Fibroblast of skin of right quadriceps (primary cell): ENCODE results near the gene RACK1.

Experiments
- DNase-seq: peaks from one replicate; pipeline ENCODE4 v3.0.0-alpha.2; 2013

The RACK1 gene

DNA sequence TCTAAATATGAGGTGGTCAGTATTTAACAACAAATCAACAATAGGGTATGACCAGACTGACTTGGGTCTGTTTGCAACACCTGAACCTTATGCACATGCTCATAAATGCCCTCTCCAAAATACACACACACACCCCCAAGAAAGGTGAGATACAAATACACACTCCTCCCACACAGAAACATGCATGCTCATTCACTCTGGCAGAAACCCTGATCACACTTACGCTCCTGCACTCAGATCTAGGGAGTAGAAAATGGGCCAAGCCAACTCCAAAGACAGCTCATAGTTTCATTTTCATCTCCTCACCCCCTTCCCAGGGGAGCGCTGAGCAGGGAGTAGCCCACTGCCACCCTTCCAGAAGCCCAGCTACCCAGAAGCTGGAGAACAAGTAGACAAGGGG is 50.0 kb downstream of the RACK1 start:
- no peak for DNase-seq

DNA sequence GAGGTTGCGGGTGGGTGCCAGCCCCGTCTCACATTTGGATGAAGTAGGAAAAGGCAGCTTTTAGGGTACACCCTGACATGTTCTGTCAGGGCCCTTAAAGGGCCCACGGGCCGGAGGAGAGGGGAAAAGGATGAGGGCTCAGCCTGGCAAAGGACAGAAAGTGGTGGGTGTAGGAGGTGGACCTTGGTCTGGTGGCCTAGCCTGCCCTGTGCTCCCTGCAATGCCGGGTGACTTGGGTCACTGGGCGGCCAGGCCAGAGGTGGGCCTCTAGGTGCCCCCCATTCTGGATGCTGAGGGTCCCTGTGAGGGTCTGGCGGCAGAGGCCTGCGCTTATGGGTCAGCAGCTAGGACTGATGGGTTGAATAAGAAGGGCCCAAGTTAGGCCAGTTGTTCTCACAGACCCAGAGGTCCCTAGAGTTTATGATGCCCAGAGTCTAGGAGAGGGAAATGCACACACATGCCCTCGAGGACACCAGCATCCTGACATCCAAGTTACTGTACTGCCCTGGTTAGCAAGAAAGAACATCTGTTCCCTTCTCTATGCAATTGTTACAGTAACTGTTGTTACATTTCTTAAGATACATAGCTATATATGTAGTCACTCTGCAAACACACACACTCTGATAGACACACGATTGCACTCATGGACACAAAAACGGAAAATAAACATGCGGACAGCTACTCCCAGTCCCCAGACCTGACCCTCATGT is 51.2 kb downstream of the RACK1 start:
- DNase-seq, result no peak

DNA sequence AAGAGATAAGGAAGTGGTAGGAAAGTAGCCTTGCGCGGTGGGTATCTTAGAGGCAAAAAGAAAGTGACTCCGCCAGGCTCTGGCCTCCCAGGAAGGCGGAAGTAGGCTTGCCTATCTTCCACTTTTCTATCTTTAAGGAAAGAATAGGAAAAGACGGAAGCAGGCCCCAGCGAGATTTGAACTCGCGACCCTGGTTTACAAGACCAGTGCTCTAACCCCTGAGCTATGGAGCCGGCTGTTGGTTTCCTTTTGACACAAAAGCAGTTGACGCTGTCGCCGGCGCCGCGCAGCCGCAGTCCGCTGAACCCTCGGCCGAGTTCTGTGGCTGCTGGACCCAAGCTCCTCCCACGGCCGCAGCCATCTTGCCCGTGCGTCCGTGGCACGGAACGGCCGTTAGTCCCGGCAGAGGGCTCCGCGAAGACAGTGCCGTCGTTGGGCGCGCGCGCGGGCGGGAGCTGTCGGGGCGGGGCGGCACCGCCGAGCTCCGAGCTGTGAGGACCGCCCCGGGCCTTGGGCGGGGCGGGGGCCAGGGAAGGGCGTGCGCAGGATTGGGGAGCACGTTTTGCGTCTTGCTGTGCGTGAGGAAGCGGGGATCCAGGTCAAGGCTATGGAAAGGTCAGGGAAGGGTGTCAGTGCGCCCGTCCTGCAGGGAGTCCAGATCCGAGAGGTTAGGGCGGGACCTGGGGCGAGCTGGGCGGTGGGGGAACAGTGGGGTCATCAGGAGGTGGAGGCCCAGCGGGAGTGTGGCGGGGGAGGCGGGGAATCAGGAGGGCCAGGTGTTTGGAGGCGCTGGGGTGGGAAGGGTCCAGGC is 52.0 kb downstream of the RACK1 start:
- DNase-seq, result peak; percentile 96

DNA sequence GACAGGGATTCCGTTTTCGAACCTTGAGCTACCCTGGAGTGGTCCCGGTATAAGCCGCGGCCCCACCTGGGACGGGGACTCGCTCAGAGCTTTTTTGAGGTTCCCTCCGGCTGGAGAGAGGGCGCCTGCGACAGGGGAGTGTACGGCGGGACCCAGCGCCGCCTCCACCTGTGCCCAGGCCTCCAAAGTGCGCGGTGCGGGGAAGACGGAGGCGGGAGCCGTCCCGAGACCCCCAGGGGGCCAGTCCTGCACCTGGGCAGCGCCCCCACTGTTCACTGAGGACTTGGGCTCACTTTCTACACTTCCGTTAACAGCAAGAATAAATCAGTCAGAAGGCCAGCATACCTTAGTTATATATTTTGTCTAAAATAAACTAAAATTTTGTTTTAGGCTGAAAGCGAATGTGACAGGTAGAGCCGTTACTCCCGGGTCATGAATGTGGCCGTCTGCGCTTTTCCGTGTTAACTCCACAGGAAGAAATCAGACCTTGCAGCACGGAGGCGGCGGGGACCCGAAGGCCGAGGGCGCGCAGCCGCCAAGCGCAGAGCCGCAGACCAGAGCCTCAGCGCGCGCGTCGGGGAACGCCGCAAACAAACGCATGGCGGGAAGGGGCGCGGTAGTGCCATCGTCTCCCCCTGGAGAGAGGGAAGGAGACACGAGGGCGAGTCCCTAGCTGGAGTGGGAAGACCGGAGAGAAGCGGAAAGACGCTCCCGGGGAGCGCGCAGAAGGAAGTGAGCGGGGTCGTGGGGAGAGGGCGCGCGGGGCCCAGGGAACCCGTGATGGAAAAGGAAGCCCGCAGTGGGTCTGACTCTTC is 52.8 kb downstream of the RACK1 start:
- peak; percentile 28 for DNase-seq

DNA sequence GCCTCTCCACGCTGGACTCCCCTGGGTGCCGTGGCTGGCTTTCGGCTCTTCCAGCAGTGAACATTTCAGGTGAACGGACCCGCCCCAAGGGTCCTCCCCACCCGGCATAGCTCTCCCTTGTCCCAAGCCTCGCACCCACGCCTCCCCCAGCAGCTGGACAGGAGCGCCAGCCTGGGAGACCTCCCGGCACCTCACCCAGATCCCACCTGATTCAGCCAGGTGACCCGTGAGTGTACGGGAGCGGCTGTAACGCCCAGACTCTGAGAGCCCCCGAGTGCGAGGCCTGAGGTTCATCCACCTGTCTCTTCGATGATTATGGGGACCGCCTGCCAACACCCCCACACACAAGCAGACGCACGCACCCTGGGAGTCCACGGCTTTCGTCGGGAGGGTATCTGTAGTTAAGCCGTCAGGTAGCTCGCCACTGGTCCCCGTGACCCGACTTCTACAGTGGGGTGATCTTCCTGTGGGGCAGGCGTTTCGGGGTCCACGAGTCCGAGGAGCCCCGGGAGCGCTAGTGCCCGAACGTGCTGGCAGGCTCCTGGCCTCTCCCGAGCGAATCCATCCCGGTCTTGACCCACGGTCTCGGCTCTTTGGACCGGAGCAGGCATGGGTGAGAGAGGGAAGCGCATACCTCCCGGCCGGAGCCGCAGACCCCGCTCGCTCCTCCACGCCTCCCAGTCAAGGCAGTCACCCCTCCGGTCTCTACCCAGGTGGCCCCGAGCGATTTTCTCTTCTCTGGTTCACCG is 53.6 kb downstream of the RACK1 start:
- DNase-seq, result no peak

DNA sequence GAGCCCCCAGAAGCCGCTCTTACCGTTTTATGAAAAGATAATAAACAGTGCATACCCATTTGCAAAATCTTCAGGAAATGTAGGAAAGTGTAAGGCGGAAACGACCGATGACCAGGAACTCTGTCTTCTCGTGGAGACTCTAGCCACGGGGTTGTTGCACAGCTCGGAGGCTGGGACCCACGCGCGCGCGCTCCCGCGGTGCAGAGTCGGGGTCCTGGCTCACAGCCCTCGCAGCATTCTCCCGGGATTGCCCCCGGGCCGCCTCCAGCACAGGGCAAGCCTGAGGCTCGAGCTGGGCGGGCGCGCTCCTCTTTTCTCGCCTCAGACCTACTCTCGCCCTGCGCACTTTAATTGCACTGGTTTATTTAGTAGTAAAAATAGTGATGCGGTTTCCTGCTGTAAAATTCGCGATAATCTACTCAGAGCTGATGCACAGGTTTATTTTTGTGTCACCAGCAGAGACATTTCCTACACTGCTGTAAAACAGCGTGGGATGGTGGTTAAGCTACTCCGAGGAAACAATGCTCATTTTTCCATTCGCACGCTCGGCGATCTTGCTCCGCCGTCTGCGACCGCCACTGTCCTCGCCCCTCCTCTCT is 54.2 kb downstream of the RACK1 start:
- DNase-seq, result no peak

DNA sequence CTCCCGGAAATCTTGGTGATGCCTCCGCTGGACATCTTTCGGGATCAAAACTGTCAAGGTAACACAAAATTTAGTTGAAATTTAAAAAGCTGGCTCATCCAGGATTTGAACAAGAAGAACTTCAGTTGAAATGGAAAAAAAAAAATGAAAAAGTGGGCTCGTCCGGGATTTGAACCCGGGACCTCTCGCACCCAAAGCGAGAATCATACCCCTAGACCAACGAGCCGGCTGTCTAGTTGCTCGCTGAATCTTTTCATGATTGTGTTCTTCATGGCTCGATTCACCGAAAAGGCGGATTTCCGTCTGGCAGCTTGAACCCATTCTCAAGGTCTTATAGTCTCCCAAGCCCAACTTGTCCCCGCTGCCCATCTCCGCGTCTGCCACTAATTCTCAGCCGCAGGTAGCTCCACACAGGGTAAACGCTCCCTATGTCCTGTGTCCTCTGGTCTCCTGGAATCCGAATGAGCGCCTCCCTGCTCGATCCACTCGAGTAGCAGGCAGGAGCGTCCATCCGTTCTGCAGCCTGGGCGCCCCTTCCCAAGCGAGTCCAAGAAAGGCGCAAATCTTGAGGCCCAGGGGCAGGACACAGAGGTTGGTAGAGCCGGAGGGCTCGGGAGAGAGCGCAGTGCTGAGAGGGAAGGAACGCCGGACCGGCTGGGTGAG is 54.9 kb downstream of the RACK1 start:
- peak; percentile 78 for DNase-seq

DNA sequence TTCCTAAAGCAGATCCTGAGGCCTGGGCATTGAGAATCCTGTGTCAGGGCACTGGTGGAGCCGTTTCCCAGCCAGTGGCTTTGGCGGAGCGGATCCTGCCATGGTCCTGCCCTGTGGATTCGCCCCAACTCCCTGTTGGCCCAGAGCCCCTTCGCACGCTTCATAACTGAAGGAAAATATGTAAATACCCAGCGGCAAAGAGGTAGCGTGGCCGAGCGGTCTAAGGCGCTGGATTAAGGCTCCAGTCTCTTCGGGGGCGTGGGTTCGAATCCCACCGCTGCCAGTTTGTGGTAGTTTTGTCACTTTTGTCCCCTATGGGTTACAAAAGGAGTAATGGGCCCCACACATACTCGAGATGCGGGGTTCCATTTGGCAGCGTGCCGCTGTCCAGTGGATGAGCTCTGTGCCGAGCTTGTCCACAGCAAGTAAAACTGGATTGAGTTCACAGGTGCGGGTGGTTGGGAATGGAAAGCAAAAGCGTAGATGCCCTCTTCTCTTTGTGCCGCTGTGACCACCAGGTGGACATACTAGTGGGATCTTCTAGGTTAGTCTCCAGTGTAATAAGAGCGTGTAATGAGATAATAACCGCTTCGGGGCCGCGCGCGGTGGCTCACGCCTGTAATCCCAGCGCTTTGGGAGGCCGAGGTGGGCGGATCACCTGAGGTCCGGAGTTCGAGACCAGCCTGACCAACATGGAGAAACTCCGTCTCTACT is 56.0 kb downstream of the RACK1 start:
- peak; percentile 81 for DNase-seq

DNA sequence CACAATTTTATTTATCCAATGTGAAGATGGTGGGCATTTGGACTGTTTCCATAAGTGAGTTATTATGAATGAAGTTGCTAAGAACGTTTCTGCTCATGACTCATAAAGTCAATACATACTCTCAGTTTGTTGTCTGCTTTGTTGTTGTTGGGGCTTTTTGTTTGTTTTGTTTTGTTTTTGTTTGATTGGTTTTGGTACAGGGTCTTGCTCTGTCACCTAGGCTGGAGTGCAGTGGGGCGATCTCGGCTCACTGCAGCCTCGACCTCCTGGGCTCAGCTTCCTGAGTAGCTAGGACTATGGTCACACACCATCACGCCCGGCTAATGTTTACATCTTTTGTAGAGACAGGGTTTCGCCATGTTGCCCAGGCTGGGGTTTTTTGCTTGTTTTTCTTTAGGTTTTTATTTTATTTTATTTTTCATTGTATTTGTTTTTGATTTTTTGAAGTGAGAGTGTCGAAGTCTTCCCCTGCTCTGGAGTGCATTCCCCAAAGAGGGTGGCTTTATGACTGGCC is 56.7 kb downstream of the RACK1 start:
- DNase-seq, result no peak
